ENCODE results near the gene NEK3.

DNA sequence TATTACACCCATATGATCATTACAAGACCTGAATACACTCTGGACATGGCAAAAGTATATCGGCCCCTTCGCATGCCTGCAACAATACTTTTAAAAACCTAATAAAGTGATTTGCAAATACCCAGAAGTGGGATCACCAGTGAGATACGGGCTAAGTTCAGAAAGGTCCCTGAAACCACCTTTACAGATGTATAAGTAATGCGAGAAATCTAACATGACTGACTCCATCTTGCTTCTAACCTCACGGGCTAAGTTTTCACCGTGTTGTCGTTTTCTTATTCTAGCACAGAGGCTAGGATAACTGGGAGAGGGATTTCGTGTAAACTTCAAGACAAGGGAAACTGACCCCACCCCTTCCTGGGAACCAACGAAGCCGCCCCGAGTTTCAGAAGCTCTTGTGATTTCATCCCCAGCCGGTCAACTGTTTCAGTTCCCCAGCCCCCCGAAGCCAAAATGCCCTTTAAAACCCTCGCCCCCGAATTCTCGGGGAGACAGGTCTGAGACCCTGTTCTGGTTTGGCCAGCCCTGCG, 703 bp downstream of the NEK3 start:
- TF ChIP-seq, protein P1, sequence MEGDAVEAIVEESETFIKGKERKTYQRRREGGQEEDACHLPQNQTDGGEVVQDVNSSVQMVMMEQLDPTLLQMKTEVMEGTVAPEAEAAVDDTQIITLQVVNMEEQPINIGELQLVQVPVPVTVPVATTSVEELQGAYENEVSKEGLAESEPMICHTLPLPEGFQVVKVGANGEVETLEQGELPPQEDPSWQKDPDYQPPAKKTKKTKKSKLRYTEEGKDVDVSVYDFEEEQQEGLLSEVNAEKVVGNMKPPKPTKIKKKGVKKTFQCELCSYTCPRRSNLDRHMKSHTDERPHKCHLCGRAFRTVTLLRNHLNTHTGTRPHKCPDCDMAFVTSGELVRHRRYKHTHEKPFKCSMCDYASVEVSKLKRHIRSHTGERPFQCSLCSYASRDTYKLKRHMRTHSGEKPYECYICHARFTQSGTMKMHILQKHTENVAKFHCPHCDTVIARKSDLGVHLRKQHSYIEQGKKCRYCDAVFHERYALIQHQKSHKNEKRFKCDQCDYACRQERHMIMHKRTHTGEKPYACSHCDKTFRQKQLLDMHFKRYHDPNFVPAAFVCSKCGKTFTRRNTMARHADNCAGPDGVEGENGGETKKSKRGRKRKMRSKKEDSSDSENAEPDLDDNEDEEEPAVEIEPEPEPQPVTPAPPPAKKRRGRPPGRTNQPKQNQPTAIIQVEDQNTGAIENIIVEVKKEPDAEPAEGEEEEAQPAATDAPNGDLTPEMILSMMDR (IDR thresholded peaks at IDR 0.05), result no peak
- TF ChIP-seq POLR2A (IDR thresholded peaks at IDR 0.05), result no peak

Measured in uterus (tissue), 2 donors.